Endothelial cell (in vitro differentiated cells): ENCODE measurements around the gene OR6M1. TPM values are rescaled to one million over a fixed set of nuclear protein-coding genes. Genes with fewer than 3 reads are reported as not detected.

Experiments
- DNase-seq: peaks from one replicate; pipeline ENCODE4 v3.0.0; 2021; ENCODE audit warnings: low spot score
- H3K27ac Mint-ChIP-seq: one replicate; pipeline ENCODE4 v1.8.0; 2021; ENCODE audit warnings: mixed read lengths, inconsistent platforms; ENCODE audit not compliant: unreplicated experiment
- H3K27me3 Mint-ChIP-seq: one replicate; pipeline ENCODE4 v1.8.0; 2021; ENCODE audit warnings: mild to moderate bottlenecking, moderate library complexity, mixed read lengths, inconsistent platforms; ENCODE audit not compliant: unreplicated experiment
- H3K36me3 Mint-ChIP-seq: one replicate; pipeline ENCODE4 v1.8.0; 2021; ENCODE audit warnings: mild to moderate bottlenecking, low read depth, mixed read lengths, inconsistent platforms; ENCODE audit not compliant: unreplicated experiment
- H3K4me1 Mint-ChIP-seq: one replicate; pipeline ENCODE4 v1.8.0; 2021; ENCODE audit warnings: mild to moderate bottlenecking, mixed read lengths, inconsistent platforms; ENCODE audit not compliant: unreplicated experiment
- H3K4me3 Mint-ChIP-seq: one replicate; pipeline ENCODE4 v1.8.0; 2021; ENCODE audit warnings: mild to moderate bottlenecking, mixed read lengths, inconsistent platforms; ENCODE audit not compliant: unreplicated experiment
- H3K9me3 Mint-ChIP-seq: one replicate; pipeline ENCODE4 v1.8.0; 2021; ENCODE audit warnings: mixed read lengths, inconsistent platforms; ENCODE audit not compliant: unreplicated experiment
- total RNA-seq: library from RNA; stranded (reverse); fragmentation: NEBNext Ultra II Directional; extraction: Animal tissue kit (Norgen Biotek cat#: 25700); gene quantifications from one replicate; pipeline ENCODE4 v1.2.1, GENCODE V29; 2021; ENCODE audit not compliant: unreplicated experiment
- TF ChIP-seq, protein P1 (sequence below): fragments of 200-600 bp; sonication (generic); IDR thresholded peaks from one replicate; pipeline ENCODE4 v1.5.0; 2021; ENCODE audit warnings: antibody characterized with exemption; ENCODE audit not compliant: unreplicated experiment

OR6M1 gene
- total RNA-seq, 1 donor from 2014 or later, result not detected

- no peak for DNase-seq
- H3K27ac Mint-ChIP-seq, result no peak overlapping the region
- TF ChIP-seq, protein P1, sequence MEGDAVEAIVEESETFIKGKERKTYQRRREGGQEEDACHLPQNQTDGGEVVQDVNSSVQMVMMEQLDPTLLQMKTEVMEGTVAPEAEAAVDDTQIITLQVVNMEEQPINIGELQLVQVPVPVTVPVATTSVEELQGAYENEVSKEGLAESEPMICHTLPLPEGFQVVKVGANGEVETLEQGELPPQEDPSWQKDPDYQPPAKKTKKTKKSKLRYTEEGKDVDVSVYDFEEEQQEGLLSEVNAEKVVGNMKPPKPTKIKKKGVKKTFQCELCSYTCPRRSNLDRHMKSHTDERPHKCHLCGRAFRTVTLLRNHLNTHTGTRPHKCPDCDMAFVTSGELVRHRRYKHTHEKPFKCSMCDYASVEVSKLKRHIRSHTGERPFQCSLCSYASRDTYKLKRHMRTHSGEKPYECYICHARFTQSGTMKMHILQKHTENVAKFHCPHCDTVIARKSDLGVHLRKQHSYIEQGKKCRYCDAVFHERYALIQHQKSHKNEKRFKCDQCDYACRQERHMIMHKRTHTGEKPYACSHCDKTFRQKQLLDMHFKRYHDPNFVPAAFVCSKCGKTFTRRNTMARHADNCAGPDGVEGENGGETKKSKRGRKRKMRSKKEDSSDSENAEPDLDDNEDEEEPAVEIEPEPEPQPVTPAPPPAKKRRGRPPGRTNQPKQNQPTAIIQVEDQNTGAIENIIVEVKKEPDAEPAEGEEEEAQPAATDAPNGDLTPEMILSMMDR, result no peak
- no peaks in the 10 kb centered on the region for H3K9me3 Mint-ChIP-seq
- peaks cover 10% of the 10 kb centered on the region for H3K4me1 Mint-ChIP-seq
- no peaks in the 10 kb centered on the region for H3K36me3 Mint-ChIP-seq
- no peak overlapping the region for H3K4me3 Mint-ChIP-seq
- peaks cover 6% of the 10 kb centered on the region for H3K27me3 Mint-ChIP-seq
Observed at GRCh38 chr11:123839131-123839530, 33.0 kb upstream of the OR6M1 start.

DNA sequence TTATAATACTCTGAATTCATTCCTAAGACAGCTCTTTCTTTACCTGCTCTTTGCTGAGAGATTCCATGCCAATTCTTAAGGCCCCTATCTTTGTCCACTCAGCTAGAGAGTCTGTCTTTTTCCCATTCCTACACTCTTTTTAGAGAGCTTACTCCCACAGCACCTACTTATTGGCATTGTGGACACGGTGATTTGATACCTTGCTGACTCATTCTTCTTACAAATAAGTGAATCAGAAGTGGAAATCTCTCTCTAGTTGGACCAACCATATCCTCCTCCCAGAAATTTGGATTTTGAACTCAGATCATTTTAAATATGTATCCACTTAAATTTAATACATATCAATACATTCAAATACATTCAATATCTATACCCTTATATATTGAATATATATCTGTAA, 32.5 kb upstream of the OR6M1 start:
- Mint-ChIP-seq H3K4me3 (no peak overlapping the region), H3K27me3 (peaks cover 6% of the 10 kb centered on the region), H3K9me3 (no peaks in the 10 kb centered on the region), H3K36me3 (no peaks in the 10 kb centered on the region), H3K4me1 (peaks cover 10% of the 10 kb centered on the region), H3K27ac (no peak overlapping the region)
- no peak for DNase-seq
- TF ChIP-seq, protein P1, result no peak

DNA sequence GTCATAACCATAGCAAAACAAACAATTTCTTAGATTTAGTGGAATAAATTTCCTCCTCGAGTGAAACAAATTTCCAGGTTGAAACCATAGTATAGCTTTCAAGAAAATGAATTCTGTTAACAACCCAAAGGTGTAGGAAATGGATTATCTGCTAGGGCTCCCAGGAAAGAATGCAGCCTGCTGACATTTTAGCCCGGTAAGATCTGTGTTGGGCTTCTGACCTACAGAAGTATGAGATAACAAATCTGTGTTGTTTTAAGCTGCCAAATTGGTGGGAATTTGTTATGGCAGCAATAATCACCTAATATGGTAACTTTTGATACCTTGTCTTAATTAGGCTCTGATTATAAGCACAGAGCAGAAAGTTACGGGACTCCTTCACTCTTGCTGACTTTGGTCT, 32.0 kb upstream of the OR6M1 start:
- Mint-ChIP-seq H3K36me3 (no peaks in the 10 kb centered on the region), H3K4me1 (peaks cover 10% of the 10 kb centered on the region), H3K27ac (no peak overlapping the region), H3K27me3 (peaks cover 6% of the 10 kb centered on the region), H3K4me3 (no peak overlapping the region), H3K9me3 (no peaks in the 10 kb centered on the region)
- TF ChIP-seq, protein P1, result no peak
- no peak for DNase-seq

DNA sequence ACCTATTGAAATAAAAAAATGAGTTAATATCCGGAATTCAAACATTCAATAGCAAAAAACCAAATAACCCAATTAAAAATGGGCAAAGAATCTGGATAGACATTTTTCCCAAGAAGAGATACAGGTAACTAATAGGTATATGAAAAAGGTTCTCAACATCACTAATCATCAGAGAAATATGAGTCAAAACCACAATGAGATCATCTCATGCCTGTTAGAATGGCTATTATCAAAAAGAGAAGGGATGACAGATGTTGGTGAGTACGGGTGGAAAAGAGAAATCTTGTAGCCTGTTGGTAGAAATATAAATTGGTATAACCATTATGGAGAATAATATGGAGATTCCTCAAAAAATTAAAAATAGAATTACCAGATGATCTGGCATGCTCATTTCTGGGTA, 26.9 kb upstream of the OR6M1 start:
- no peak overlapping the region for H3K27ac Mint-ChIP-seq
- H3K9me3 Mint-ChIP-seq, result no peaks in the 10 kb centered on the region
- TF ChIP-seq, protein P1, result no peak

DNA sequence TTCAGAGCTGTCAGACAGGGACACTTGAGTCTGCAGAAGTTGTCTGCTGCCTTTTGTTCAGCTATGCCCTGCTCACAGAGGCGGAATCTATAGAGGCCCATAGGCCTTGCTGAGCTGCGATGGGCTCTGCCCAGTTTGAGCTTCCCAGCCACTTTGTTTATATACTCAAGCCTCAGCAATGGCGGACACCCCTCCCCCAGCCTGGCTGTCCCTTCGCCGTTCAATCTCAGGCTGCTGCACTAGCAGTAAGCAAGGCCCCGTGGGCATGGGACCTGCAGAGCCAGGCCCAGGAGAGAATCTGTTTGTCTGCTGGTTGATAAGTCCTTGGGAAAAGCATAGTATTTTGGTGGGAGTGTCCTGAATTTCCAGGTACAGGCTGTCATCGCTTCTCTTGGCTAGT, 23.6 kb upstream of the OR6M1 start:
- H3K4me1 Mint-ChIP-seq, result no peaks in the 10 kb centered on the region
- no peak overlapping the region for H3K4me3 Mint-ChIP-seq
- peaks cover 1% of the 10 kb centered on the region for H3K27me3 Mint-ChIP-seq
- TF ChIP-seq, protein P1, result no peak
- H3K27ac Mint-ChIP-seq, result no peak overlapping the region
- H3K9me3 Mint-ChIP-seq, result no peaks in the 10 kb centered on the region
- no peaks in the 10 kb centered on the region for H3K36me3 Mint-ChIP-seq
- no peak for DNase-seq

More for the DNA sequence above, 26.9 kb upstream of the OR6M1 start:
- no peak for DNase-seq
- Mint-ChIP-seq H3K36me3 (no peaks in the 10 kb centered on the region), H3K27me3 (peaks cover 6% of the 10 kb centered on the region), H3K4me1 (no peaks in the 10 kb centered on the region), H3K4me3 (no peak overlapping the region)
